H1 (cell line): ENCODE data around the gene AGTR1.
A peak's percentile ranks its signal among the peaks of the same experiment; 100 is the strongest.

Experiments used
- ATF3 ChIP-seq: IDR thresholded peaks from 2 replicates; pipeline ENCODE4 v1.6.1; 2011; ENCODE audit warnings: low read depth, mild to moderate bottlenecking, low read length; ENCODE audit not compliant: insufficient read depth
- CHD1 ChIP-seq: IDR thresholded peaks from 2 replicates; pipeline ENCODE4 v1.6.1; 2012; ENCODE audit warnings: low read depth, low read length, improper control_type of control experiment
- CREB1 ChIP-seq: IDR thresholded peaks from 2 replicates; pipeline ENCODE4 v1.6.1; 2012; ENCODE audit warnings: inconsistent platforms
- CTCF ChIP-seq, 3 experiments: IDR thresholded peaks; 1 replicate in 2 of 3; 2 replicates in 1 of 3; pipeline versions ENCODE4 v1.5.1 to v1.6.1; 2011; ENCODE audit warnings: low read length in 3 of 3, mild to moderate bottlenecking in 3 of 3, inconsistent platforms in 2 of 3, low read depth in 1 of 3, moderate library complexity in 1 of 3; ENCODE audit not compliant: insufficient read depth in 1 of 3; ENCODE audit errors: control extremely low read depth in 1 of 3
- EP300 ChIP-seq, 2 experiments: IDR thresholded peaks; 1 replicate in 1 of 2; 2 replicates in 1 of 2; pipeline ENCODE4 v1.6.1; 2011 to 2012; ENCODE audit warnings: low read depth in 2 of 2, low read length in 2 of 2, mild to moderate bottlenecking in 2 of 2, borderline replicate concordance in 1 of 2, inconsistent platforms in 1 of 2, moderate library complexity in 1 of 2
- GABPA ChIP-seq: IDR thresholded peaks from 2 replicates; pipeline ENCODE4 v1.6.1; 2011; ENCODE audit warnings: mild to moderate bottlenecking, low read length, moderate library complexity, borderline replicate concordance; ENCODE audit not compliant: insufficient read depth
- JUND ChIP-seq: IDR thresholded peaks from 2 replicates; pipeline ENCODE4 v1.6.1; 2011; ENCODE audit warnings: mild to moderate bottlenecking, improper control_type of control experiment, low read length
- POLR2A ChIP-seq, 2 experiments: IDR thresholded peaks; 1 replicate in 1 of 2; 2 replicates in 1 of 2; pipeline ENCODE4 v1.6.1; 2011; ENCODE audit warnings: low read depth in 2 of 2, low read length in 2 of 2, mild to moderate bottlenecking in 2 of 2; ENCODE audit errors: control extremely low read depth in 1 of 2
- RAD21 ChIP-seq, 2 experiments: IDR thresholded peaks in 1 of 2; conservative IDR thresholded peaks in 1 of 2; 2 replicates each; pipeline ENCODE4 v1.6.1; 2011; ENCODE audit warnings: low read depth in 2 of 2, low read length in 2 of 2, improper control_type of control experiment in 1 of 2, inconsistent platforms in 1 of 2, mild to moderate bottlenecking in 1 of 2, moderate library complexity in 1 of 2
- RNF2 ChIP-seq: fragments of 200-900, 300-1000 bp; sonication (generic); IDR thresholded peaks from 2 replicates; pipeline ENCODE4 v1.7.1; 2016; ENCODE audit warnings: borderline replicate concordance, low read depth, mild to moderate bottlenecking, antibody characterized with exemption, low read length; ENCODE audit not compliant: poor library complexity, severe bottlenecking; ENCODE audit errors: missing control alignments
- SP1 ChIP-seq: IDR thresholded peaks from 2 replicates; pipeline ENCODE4 v1.6.1; 2011; ENCODE audit warnings: low read depth, low read length
- YY1 ChIP-seq: IDR thresholded peaks from 2 replicates; pipeline ENCODE4 v1.6.1; 2011; ENCODE audit warnings: low read depth, mild to moderate bottlenecking, low read length
- ZNF274 ChIP-seq: IDR thresholded peaks from 2 replicates; pipeline ENCODE4 v1.7.0; 2012; ENCODE audit warnings: low read length, borderline replicate concordance; ENCODE audit errors: extremely low read depth

DNA sequence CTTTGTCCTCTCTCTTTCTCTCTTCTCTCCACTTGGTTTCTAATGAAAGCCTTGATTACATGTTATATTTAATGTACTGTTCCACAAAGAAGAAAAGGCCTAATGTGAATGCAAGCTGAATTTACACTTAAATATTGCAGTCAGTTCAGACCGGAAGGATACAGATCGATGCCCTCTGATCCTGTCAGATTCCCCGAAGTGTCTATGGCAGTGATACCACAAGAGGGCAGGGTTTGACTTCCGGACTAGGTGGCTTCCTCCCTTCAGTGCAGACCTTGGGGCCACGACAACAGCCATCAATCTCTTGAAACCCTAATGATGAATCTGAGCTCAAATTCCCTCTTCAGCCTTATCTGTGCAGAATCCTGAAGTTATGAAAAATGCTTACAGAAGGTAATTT is 29.5 kb downstream of the AGTR1 start:
- TF ChIP-seq YY1: no peak
- TF ChIP-seq CREB1: 0 out of 2 replicates have a peak, but pooled peaks have one; percentile 9
- no peak for TF ChIP-seq EP300 (IDR thresholded peaks at IDR 0.05; ENCODE audit: borderline replicate concordance in 1 of 2, low read depth in 2 of 2, low read length in 2 of 2)
- TF ChIP-seq CHD1: no peak
- no peak for TF ChIP-seq POLR2A (IDR thresholded peaks at IDR 0.05; ENCODE audit: control extremely low read depth in 1 of 2, low read depth in 2 of 2, low read length in 2 of 2)
- peak; percentile 91 to 92 for TF ChIP-seq RAD21 (IDR thresholded peaks at IDR 0.05 in 1 of 2, conservative IDR thresholded peaks at IDR 0.05 in 1 of 2; ENCODE audit: low read depth in 2 of 2, low read length in 2 of 2)
- peak; percentile 75 to 83 (median 82) for TF ChIP-seq CTCF (IDR thresholded peaks at IDR 0.05; ENCODE audit: control extremely low read depth in 1 of 3, insufficient read depth in 1 of 3, low read depth in 1 of 3, low read length in 3 of 3)
- TF ChIP-seq SP1: no peak
- TF ChIP-seq GABPA: no peak
- no peak for TF ChIP-seq ATF3
- TF ChIP-seq RNF2: no peak
- TF ChIP-seq JUND: no peak
- TF ChIP-seq ZNF274: no peak
